NCI-H128 (cell line): ENCODE measurements around the gene PRSS35.
"Not testable (repeated sequence)": the region's sequence is repeated elsewhere in the genome, so short reads cannot be mapped to it uniquely, and the experiment has no call there.

Experiments
- DNase-seq: peaks from one replicate; lab custom pipeline; 2025; ENCODE audit not compliant: unreplicated experiment; lab: John Stamatoyannopoulos, UW

PRSS35 gene

GRCh38 chr6:83511901-83512681 is at the start of gene PRSS35:
TSS of gene PRSS35 (plus strand) at chr6:83512534. CDS start at chr6:83523442, 10,908 bp downstream.
- no peak for DNase-seq

- DNase-seq, result no peak
Observed at GRCh38 chr6:83463886-83464285, 48.4 kb upstream of the PRSS35 start.

DNA sequence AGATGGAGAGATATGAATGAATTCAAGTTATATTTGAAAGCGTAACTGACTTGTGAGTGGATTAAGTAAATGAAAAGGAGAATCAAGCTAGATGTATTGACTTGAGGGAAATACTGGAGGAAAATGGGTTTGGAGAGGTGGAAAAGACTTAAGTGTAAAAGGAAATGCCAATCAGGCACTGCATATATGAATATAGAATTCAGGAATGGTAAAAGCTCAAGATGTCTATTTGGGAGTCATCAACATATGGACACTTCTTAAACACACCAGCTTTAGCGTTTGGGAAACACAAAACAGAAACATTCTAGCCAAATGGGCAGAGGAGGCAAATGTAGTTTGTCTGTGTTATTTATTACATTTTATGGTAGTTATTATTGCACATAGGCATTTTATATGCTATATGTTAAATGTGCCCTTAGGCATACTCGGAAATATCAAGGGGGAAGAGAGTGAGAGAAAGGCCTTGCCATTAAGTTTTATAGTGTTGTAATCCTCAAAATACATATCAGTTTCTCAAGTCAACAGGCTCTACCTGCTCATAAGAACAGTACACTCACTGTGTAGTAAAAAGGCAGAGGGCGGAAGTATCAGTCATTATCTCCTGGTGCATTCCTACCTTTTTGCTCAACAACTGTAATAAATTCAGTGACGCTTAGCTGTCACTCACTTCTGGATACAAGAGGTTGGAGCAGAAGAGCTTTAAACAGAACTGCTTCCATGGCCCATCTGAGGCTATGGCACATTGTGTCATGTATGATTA is 47.8 kb upstream of the PRSS35 start:
- no peak for DNase-seq

- no peak for DNase-seq
Observed at GRCh38 chr6:83466328-83466727, 46.0 kb upstream of the PRSS35 start.

DNA sequence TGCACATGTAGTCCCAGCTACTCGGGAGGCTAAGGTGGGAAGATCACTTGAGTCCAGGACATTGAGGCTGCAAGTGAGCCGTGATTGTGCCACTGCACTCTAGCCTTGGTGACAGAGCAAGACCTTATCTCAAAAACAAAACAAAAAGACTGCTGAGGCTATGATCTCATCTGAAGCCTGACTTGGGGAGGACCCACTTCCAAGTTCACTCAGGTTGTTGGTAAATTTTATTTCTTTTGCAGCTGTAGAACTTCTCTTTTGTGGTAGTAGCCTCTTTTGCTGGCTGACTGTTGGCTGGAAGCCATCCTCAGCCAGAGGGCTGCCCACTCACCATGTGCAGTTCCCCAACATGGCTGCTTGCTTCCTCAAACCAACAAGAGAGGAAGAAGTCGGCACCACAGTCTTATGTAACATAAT is 44.7 kb upstream of the PRSS35 start:
- no peak for DNase-seq

GRCh38 chr6:83470001-83470400 is 42.3 kb upstream of the PRSS35 start:
- DNase-seq, result no peak

- DNase-seq, result no peak
Observed at GRCh38 chr6:83470587-83470986, 41.7 kb upstream of the PRSS35 start.

- DNase-seq, result no peak
Observed at GRCh38 chr6:83472767-83473166, 39.6 kb upstream of the PRSS35 start.

DNA sequence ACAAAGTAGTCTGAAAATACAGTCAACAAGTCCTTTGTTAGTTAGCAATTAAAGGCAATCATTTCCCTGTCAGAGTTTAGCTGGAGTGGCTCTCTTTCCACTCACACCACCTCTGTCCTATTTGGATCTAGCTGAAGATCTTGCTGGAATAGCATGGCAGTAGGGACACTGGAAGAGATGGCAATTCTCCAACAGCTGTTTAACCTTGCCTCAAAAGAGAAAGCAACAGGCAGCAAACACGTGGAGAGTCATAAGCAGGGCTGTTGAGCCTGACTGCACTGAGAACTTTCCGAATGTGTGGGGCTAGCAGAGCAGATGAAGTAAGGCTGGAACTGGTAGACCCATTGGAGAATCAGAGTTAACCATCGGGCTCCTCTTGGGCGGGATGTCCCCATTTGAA is 38.0 kb upstream of the PRSS35 start:
- DNase-seq, result no peak

DNA sequence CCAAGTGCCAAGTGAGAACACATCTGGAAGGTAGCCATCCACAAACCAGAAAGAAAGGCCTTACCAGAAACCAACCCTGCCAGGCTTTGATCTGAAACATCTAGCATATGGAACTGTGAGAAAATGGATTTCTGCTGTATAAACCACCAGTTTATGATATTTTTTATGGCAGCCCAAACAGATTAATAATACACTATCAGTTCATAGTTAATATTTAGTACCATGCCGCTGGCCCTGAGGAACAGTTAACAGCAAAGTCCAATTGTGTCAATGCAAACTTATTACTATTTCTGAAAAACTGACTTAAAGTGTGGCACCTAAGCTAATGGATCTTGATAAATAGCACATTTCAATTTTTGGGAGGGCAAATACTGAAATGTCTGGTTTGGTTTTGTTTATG is 35.4 kb upstream of the PRSS35 start:
- DNase-seq, result no peak

DNA sequence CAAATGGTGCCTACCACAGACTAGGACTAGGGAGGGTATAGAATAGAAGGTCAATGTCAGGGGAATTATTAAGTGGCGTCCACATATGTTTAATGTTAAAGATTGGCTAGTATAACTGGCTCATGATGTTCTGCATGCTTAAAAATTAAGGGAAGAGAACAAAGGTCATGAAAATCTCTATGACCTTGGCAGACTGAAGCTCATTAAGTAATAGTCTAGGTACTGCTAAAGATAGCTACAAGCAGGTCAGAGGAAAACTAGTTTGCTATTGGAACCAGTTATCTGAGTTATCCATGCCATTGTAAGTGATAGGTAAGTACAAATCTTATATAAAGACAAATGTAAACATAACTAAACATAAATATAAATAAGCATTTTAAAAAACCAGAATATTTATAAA is 32.9 kb upstream of the PRSS35 start:
- DNase-seq, result no peak

DNA sequence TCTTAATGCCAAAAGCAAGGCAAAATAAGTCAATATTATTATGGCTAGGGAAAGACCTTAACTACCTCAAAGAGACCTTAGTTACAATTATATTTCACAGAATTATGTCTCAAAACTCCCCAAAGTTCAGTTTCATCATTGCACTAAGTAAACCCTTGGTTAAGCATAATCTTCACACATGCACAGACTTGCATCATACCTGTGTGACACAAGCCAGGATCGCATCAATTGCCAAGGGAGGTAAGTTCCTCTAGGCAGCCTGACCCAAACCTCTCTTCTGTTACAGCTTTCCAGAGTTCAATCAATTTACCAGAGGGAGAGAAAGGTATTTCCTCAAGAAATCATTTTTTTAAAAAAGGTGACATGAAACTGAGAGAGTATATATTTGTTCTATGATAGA is 31.9 kb upstream of the PRSS35 start:
- DNase-seq, result no peak

DNA sequence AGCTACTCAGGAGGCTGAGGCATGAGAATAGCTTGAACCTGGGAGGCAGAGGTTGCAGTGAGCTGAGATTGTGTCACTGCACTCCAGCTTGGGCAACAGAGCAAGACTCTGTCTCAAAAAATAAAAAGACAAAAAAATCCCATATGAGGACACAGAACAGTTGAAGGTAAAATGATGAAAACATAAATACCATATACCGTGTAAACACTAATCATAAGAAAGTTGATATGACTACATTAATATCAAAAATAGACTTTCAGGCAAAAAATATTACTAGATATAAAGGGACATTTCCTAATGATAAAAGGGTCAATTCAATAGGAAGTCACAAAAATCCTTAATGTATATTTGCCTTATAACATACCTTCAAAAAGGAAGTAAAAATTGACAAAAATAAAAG is 30.4 kb upstream of the PRSS35 start:
- DNase-seq, result not testable (repeated sequence)

GRCh38 chr6:83488448-83488847 is 23.9 kb upstream of the PRSS35 start:
- no peak for DNase-seq

DNA sequence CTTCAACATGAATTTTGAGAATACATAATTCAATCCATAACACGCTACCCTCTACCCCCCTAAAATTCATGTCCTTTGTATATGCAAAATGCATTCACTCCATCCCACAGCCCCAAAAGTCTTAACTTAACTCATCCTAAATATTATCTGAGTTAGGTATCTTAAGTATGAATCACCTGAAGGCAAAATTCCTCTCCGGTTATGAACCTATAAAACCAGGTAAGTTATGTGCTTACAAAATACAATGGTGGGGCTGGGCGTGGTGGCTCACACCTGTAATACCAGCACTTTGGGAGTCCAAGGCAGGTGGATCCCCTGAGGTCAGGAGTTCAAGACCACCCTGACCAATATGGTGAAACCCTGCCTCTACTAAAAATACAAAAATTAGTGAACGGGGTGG is 23.5 kb upstream of the PRSS35 start:
- DNase-seq, result no peak

DNA sequence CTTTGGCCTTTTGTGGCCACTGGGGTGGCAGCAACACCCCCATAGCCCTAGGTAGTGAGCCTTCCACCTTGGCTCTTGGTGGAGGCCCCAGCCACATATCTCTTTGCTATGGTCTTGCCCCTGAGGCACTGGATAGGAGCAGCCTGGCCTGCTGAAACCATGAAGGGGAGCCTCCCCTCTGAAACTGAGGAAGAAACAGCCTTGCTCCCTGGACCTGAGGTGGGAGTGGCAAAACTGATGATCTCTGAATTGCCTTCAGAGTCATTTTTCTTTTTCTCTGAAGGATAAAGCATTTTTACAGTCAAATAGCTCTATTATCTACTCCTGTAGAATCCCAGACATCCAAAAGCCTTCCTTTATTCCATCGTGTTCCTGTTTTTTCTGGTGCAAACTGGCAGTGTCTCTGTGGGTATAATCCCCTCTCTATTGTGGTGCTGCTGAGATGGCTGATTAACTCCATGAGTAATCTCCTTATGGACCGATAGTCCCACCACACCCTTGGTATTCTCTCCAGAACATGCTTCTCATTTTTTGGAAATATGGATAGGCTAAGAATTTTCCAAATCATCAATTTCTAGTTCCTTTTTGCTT is 22.0 kb upstream of the PRSS35 start:
- DNase-seq, result no peak

GRCh38 chr6:83505356-83505755 is 7.0 kb upstream of the PRSS35 start:
- DNase-seq, result no peak

DNA sequence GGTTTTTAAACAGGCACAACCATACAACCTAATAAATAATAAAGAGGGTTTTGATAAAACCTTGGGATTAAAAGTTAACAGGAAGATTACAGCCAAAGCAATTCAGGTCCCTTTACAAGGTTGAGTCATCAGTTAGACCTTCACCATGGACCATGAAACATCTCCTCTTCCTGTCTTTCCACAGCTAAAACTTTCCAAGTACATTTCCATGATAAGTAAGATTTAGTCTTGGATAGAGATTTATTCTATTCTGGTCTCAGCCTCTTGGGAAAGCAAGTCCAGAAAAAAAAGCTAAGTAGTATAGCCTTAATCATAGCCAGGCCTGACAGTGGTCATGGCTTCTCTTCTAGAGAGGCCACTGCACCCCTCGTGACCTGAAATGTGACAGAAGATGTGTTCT is 2.9 kb upstream of the PRSS35 start:
- DNase-seq, result no peak

- DNase-seq, result no peak
Observed at GRCh38 chr6:83510791-83511190, 1.5 kb upstream of the PRSS35 start.

DNA sequence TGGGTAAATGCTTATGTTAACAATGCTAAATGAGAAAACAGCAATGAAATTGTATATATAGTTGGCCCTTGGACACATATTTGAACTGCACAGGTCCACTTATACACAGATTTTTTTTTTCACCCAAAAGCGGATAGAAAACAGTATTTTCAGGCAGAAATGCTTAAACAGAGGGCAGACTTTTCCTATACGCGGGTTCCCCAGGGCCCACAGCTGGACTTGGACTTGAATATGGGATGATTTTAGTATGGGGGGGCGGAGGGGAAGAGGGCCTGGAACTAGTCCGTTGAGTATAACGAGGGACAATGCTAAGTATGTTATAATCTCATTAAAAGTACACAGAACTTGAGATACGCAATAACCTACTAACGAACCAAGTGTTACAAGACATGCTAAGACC is 1.1 kb upstream of the PRSS35 start:
- DNase-seq, result no peak

DNA sequence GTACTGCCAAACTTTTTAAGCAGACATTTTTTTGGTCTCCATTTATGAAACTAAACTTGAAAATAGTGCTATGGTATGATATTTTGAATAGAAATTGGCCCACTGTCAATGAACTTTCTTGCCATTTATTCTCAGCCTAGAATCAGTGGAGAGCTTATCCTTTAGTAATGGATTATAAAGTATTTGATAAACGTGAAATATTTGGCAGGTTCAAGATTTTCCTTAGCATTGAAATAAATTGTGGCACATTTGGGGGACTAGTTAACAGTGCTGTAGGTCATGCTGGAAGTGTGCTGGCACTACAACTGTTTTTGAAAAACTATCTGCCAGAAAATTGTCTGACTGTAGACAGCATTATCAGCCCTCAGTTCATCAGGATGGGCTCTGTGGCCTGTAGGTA is 2.1 kb downstream of the PRSS35 start:
- DNase-seq, result no peak

GRCh38 chr6:83514866-83515466 is 2.6 kb downstream of the PRSS35 start:
- DNase-seq, result no peak
